ENCODE results near the gene TDRD1. TPM values are rescaled to one million over a fixed set of nuclear protein-coding genes. Genes with fewer than 3 reads are reported as not detected.

Gene TDRD1
- total and polyA plus RNA-seq, 10 of the 15 experiments (the other 5 are each of a cell fraction or from before 2014, with no cell fraction given): 0.03 to 0.04 TPM; not detected in 8

DNA sequence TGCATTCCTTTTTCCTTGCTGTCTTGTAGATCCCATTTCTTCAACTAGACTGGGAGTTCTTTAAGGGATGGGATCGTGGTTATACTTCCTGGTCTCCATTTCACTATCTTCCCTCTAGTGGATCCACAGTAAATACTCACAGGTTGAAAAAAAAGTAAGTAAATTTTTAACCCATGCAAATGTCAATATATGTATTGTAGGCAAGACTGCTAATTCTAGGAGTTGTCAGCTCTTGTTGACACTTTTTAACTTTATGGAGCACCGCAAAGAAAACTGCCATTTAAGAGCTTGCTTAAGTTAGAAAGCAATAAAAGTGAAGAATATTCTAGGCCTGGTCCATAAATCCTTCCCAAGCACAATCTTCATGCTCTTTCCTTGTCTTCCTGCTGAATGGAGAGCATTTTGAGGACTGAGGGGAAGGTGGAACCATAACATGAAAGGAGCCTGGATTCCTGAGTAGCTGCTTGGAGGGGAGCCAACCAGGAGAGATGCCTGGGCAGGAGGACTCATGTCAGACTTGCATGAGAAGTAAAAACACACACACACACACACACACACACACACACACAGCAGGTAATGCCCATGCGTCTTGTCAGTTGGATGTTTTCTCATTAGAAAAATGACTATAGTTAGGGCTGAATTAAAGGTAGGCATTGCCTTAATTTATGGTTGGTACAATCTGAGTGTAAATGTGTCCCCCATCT lies 92.1 kb downstream of the TDRD1 start:
- H3K4me2 ChIP-seq (ENCODE audit: control insufficient read depth, insufficient read depth): no peak overlapping the region
- SMC1A ChIA-PET (ENCODE audit: uncharacterized antibody, unreplicated experiment): interaction anchor here (0.6 to 0.9 kb wide), 3 partner anchors 13 to 230 kb away, joined by 3 to 6 read pairs (median 3); no protein-coding TSS in a partner anchor
- no peaks in the 10 kb centered on the region for H3K36me3 ChIP-seq (ENCODE audit: control insufficient read depth in 2 of 2, insufficient read depth in 2 of 2, low read length in 1 of 2)
- TF ChIP-seq BRCA1 (IDR thresholded peaks at IDR 0.05; ENCODE audit: low read depth, low read length) (no peak), ZNF207 (IDR thresholded peaks at IDR 0.05; ENCODE audit: borderline replicate concordance) (no peak), BACH1 (IDR thresholded peaks at IDR 0.05; ENCODE audit: borderline replicate concordance) (no peak), NFYA (IDR thresholded peaks at IDR 0.05; ENCODE audit: borderline replicate concordance, low read depth, low read length) (no peak), NFIC (IDR thresholded peaks at IDR 0.05; ENCODE audit: low read depth, low read length) (no peak), PAX8 (IDR thresholded peaks at IDR 0.05) (no peak), ATF7 (IDR thresholded peaks at IDR 0.05; ENCODE audit: low read depth) (no peak), YBX1 (IDR thresholded peaks at IDR 0.05) (no peak), HCFC1 (IDR thresholded peaks at IDR 0.05; ENCODE audit: low read length) (no peak), RFX5 (IDR thresholded peaks at IDR 0.05; ENCODE audit: low read depth, low read length) (no peak)
- TF ChIP-seq, protein P1, sequence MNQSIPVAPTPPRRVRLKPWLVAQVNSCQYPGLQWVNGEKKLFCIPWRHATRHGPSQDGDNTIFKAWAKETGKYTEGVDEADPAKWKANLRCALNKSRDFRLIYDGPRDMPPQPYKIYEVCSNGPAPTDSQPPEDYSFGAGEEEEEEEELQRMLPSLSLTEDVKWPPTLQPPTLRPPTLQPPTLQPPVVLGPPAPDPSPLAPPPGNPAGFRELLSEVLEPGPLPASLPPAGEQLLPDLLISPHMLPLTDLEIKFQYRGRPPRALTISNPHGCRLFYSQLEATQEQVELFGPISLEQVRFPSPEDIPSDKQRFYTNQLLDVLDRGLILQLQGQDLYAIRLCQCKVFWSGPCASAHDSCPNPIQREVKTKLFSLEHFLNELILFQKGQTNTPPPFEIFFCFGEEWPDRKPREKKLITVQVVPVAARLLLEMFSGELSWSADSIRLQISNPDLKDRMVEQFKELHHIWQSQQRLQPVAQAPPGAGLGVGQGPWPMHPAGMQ (IDR thresholded peaks at IDR 0.05; ENCODE audit: borderline replicate concordance): no peak
- H3K4me3 ChIP-seq: no peak overlapping the region
- no TSS peak for BruUV-seq (replicated peaks)
- DNase-seq (ENCODE audit: low read depth, low spot score) (no peak), FAIRE-seq (no peak), ATAC-seq (no peak)
- no peaks in the 10 kb centered on the region for H3K9me3 ChIP-seq (replicated peaks; ENCODE audit: control insufficient read depth, insufficient read depth, low read length)
- H2AFZ ChIP-seq (ENCODE audit: control insufficient read depth, low read depth, low read length): no peak overlapping the region
- in situ Hi-C loops (cut with MboI) (no loop called here), intact Hi-C loops (cut with micrococcal nuclease; ENCODE audit: unreplicated experiment) (no loop called here)
- CTCF ChIA-PET: no interaction called here
- H3K4me1 ChIP-seq (ENCODE audit: control insufficient read depth, insufficient read depth, low read length): no peaks in the 10 kb centered on the region
- H3K27ac ChIP-seq (ENCODE audit: control insufficient read depth, insufficient read depth): no peak overlapping the region
- peaks cover 0 to 4% of the 10 kb centered on the region in 2 experiments for H3K27me3 ChIP-seq (replicated peaks in 1 of 2; ENCODE audit: control insufficient read depth in 2 of 2, insufficient read depth in 2 of 2, low read length in 1 of 2)
- POLR2A ChIA-PET: no interaction called here
- H4K20me1 ChIP-seq (ENCODE audit: control insufficient read depth, insufficient read depth): no peaks in the 10 kb centered on the region
- H3K9ac ChIP-seq (ENCODE audit: control insufficient read depth, insufficient read depth, low read length): no peak overlapping the region
- H3K79me2 ChIP-seq (ENCODE audit: control insufficient read depth, insufficient read depth, low read length): no peaks in the 10 kb centered on the region
- WGBS (ENCODE audit: insufficient coverage, insufficient replicate concordance, low lambda C conversion rate, missing lambda C conversion rate): 53% methylated on average over 3 of the region's 3 CpGs
- RAD21 ChIA-PET (ENCODE audit: unreplicated experiment): no interaction called here
